HG03175 (cell line): ENCODE data around the gene ZNF496.

Experiments
- ATAC-seq: cut with Tn5 transposase; IDR thresholded peaks from one replicate; pipeline ENCODE4 v1.9.1; 2021; ENCODE audit warnings: mild to moderate bottlenecking, moderate library complexity; ENCODE audit not compliant: unreplicated experiment

The ZNF496 gene

GRCh38 chr1:247330548-247331171, 1.0 kb downstream of the ZNF496 start:
- no peak for ATAC-seq

- no peak for ATAC-seq
These were observed 2.5 kb downstream of the ZNF496 start for GRCh38 chr1:247329097-247329617.

GRCh38 chr1:247328311-247328710, 3.4 kb downstream of the ZNF496 start:
- ATAC-seq: no peak

GRCh38 chr1:247326411-247327130, 5.1 kb downstream of the ZNF496 start:
- no peak for ATAC-seq

- ATAC-seq: no peak
These were observed 6.7 kb downstream of the ZNF496 start for GRCh38 chr1:247324923-247325322.

GRCh38 chr1:247324204-247324787, 7.4 kb downstream of the ZNF496 start:
- ATAC-seq: no peak

- ATAC-seq: no peak
These were observed 8.6 kb downstream of the ZNF496 start for GRCh38 chr1:247322849-247323586.

- ATAC-seq: no peak
These were observed 9.2 kb downstream of the ZNF496 start for GRCh38 chr1:247322442-247322841.

- ATAC-seq: no peak
These were observed 14.0 kb downstream of the ZNF496 start for GRCh38 chr1:247317702-247318101.

GRCh38 chr1:247316590-247317197, 15.0 kb downstream of the ZNF496 start:
- ATAC-seq: no peak

- ATAC-seq: no peak
These were observed 27.6 kb downstream of the ZNF496 start for GRCh38 chr1:247304031-247304430.

GRCh38 chr1:247303216-247303615, 28.5 kb downstream of the ZNF496 start:
- ATAC-seq: no peak

GRCh38 chr1:247301176-247301540, 30.5 kb downstream of the ZNF496 start:
- no peak for ATAC-seq

GRCh38 chr1:247300491-247301175, 31.0 kb downstream of the ZNF496 start:
- no peak for ATAC-seq

- no peak for ATAC-seq
These were observed 31.8 kb downstream of the ZNF496 start for GRCh38 chr1:247299723-247300381.

GRCh38 chr1:247298701-247299100, 33.0 kb downstream of the ZNF496 start:
- no peak for ATAC-seq

- no peak for ATAC-seq
These were observed 33.6 kb downstream of the ZNF496 start for GRCh38 chr1:247298124-247298481.

- ATAC-seq: no peak
These were observed 34.2 kb downstream of the ZNF496 start for GRCh38 chr1:247297263-247298123.

GRCh38 chr1:247296599-247297180, 35.0 kb downstream of the ZNF496 start:
- no peak for ATAC-seq
